Measurements from ENCODE around the gene CPNE1.

DNA sequence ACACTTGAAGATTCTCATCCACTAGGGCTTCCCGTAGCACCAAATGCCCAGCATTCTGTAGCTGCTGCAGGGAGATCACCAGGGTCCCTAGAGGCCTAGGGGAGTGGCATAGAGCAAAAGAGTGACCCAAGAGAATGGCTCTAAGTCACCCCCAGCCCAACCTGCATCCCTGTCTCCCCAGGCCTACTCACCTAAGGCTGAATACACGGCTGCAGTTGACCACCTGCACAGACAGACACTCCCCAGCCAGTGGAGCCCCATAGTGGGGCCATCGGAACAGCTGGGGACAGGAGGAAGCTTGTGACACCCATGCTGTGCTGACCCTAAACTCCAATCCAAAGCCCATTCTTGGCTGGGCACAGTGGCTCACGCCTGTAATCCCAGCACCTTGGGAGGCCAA is 58.6 kb downstream of the CPNE1 start:
- TF ChIP-seq, protein P1, sequence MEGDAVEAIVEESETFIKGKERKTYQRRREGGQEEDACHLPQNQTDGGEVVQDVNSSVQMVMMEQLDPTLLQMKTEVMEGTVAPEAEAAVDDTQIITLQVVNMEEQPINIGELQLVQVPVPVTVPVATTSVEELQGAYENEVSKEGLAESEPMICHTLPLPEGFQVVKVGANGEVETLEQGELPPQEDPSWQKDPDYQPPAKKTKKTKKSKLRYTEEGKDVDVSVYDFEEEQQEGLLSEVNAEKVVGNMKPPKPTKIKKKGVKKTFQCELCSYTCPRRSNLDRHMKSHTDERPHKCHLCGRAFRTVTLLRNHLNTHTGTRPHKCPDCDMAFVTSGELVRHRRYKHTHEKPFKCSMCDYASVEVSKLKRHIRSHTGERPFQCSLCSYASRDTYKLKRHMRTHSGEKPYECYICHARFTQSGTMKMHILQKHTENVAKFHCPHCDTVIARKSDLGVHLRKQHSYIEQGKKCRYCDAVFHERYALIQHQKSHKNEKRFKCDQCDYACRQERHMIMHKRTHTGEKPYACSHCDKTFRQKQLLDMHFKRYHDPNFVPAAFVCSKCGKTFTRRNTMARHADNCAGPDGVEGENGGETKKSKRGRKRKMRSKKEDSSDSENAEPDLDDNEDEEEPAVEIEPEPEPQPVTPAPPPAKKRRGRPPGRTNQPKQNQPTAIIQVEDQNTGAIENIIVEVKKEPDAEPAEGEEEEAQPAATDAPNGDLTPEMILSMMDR (IDR thresholded peaks at IDR 0.05), result no peak
- no peak for TF ChIP-seq POLR2A (IDR thresholded peaks at IDR 0.05)

Measured in Peyer's patch (tissue), 4 donors.